Kidney epithelial cell (primary cell): Measurements from ENCODE around the gene ITPKB. TPM values are rescaled to one million over a fixed set of nuclear protein-coding genes. Genes with fewer than 3 reads are reported as not detected.

Experiments used
- DNase-seq: peaks from one replicate; pipeline ENCODE4 v3.0.0-alpha.2; 2010; ENCODE audit warnings: low read depth
- H3K27me3 ChIP-seq: 2 replicates; pipeline ENCODE4 v1.6.0; 2011; ENCODE audit warnings: low read length; ENCODE audit not compliant: control insufficient read depth, insufficient read depth
- H3K36me3 ChIP-seq: 2 replicates; pipeline ENCODE4 v1.5.1; 2011; ENCODE audit warnings: low read length; ENCODE audit not compliant: control insufficient read depth, insufficient read depth
- H3K4me3 ChIP-seq: 2 replicates; pipeline ENCODE4 v1.5.1; 2011; ENCODE audit warnings: low read depth, mild to moderate bottlenecking, control low read depth, low read length
- CTCF ChIP-seq: IDR thresholded peaks from 2 replicates; pipeline ENCODE4 v1.5.1; 2011; ENCODE audit warnings: mild to moderate bottlenecking, moderate library complexity, low read length, control low read depth, inconsistent platforms; ENCODE audit not compliant: insufficient read depth, poor library complexity, severe bottlenecking
- total RNA-seq: library from RNA; depleted of rRNA; stranded (reverse); fragments of >200 nt; gene quantifications from 2 replicates; pipeline ENCODE4 v1.2.3, GENCODE V29; 2015

ITPKB gene
- total RNA-seq, 1 donor from 2014 or later = 11.7 TPM

GRCh38 chr1:226763905-226764264 is 24.8 kb upstream of the ITPKB start:
- H3K36me3 ChIP-seq = no peaks in the 10 kb centered on the region
- no peaks in the 10 kb centered on the region for H3K27me3 ChIP-seq
- TF ChIP-seq CTCF = no peak

GRCh38 chr1:226762988-226763904 is 24.2 kb upstream of the ITPKB start:
- DNase-seq = no peak
- no peak for TF ChIP-seq CTCF
- Histone ChIP-seq H3K4me3 (no peak overlapping the region), H3K36me3 (no peaks in the 10 kb centered on the region), H3K27me3 (no peaks in the 10 kb centered on the region)

More at GRCh38 chr1:226763905-226764264, 24.8 kb upstream of the ITPKB start:
- H3K4me3 ChIP-seq = no peak overlapping the region
- DNase-seq = peak; percentile 65

- H3K36me3 ChIP-seq = no peaks in the 10 kb centered on the region
- DNase-seq = no peak
- TF ChIP-seq CTCF = no peak
- no peaks in the 10 kb centered on the region for H3K27me3 ChIP-seq
- H3K4me3 ChIP-seq = no peak overlapping the region
These were observed 23.0 kb upstream of the ITPKB start for GRCh38 chr1:226762055-226762454.

- no peak for DNase-seq
These were observed 22.2 kb upstream of the ITPKB start for GRCh38 chr1:226761322-226761721.

GRCh38 chr1:226754793-226755533 is 15.9 kb upstream of the ITPKB start:
- no peak for DNase-seq
- no peak for TF ChIP-seq CTCF
- no peaks in the 10 kb centered on the region for H3K27me3 ChIP-seq
- H3K4me3 ChIP-seq = no peak overlapping the region
- H3K36me3 ChIP-seq = no peaks in the 10 kb centered on the region

More at GRCh38 chr1:226761322-226761721, 22.2 kb upstream of the ITPKB start:
- Histone ChIP-seq H3K27me3 (no peaks in the 10 kb centered on the region), H3K36me3 (no peaks in the 10 kb centered on the region), H3K4me3 (no peak overlapping the region)
- TF ChIP-seq CTCF = no peak
